Mammary epithelial cell (primary cell): Measurements from ENCODE around the gene RAB38.

Source experiments
- EZH2 ChIP-seq: IDR thresholded peaks from 2 replicates; pipeline ENCODE4 v1.6.1; 2012; ENCODE audit warnings: low read length, inconsistent platforms, borderline replicate concordance
- TF ChIP-seq, protein P1 (sequence below), 2 donors: IDR thresholded peaks in 1 of 2; conservative IDR thresholded peaks in 1 of 2; 2 replicates each; pipeline ENCODE4 v1.5.1; 2011 to 2012; ENCODE audit warnings: inconsistent platforms in 2 of 2, low read length in 2 of 2, mild to moderate bottlenecking in 2 of 2, control low read depth in 1 of 2, low read depth in 1 of 2; ENCODE audit not compliant: insufficient read depth in 1 of 2; ENCODE audit errors: extremely low read depth in 1 of 2

DNA sequence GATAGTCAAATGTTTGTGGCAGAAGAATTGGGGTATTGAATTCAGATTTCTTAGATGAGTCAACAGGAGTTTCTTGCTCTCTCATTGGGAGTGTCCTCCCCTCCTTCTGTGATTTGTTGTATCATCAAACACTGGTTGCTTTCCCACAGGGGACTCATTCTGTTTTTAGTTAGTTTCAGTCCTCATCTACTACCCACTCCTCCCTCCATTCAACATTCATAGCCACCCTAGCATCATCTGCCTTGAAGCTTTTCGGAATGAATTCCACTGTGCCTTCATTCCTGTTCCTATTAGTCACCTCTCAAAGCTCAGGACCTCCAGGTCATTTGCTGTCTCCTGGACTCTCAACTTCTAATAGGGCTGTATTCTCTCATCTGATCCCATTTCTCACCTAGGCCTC is 31.5 kb upstream of the RAB38 start:
- TF ChIP-seq, protein P1, sequence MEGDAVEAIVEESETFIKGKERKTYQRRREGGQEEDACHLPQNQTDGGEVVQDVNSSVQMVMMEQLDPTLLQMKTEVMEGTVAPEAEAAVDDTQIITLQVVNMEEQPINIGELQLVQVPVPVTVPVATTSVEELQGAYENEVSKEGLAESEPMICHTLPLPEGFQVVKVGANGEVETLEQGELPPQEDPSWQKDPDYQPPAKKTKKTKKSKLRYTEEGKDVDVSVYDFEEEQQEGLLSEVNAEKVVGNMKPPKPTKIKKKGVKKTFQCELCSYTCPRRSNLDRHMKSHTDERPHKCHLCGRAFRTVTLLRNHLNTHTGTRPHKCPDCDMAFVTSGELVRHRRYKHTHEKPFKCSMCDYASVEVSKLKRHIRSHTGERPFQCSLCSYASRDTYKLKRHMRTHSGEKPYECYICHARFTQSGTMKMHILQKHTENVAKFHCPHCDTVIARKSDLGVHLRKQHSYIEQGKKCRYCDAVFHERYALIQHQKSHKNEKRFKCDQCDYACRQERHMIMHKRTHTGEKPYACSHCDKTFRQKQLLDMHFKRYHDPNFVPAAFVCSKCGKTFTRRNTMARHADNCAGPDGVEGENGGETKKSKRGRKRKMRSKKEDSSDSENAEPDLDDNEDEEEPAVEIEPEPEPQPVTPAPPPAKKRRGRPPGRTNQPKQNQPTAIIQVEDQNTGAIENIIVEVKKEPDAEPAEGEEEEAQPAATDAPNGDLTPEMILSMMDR (conservative IDR thresholded peaks at IDR 0.05 in 1 of 2, IDR thresholded peaks at IDR 0.05 in 1 of 2; ENCODE audit: extremely low read depth in 1 of 2, insufficient read depth in 1 of 2, low read depth in 1 of 2, low read length in 2 of 2), result no peak
- TF ChIP-seq EZH2, result no peak
